Measurements from ENCODE around the gene TMEM181.
"Not testable (repeated sequence)": the region's sequence is repeated elsewhere in the genome, so short reads cannot be mapped to it uniquely, and the experiment has no call there.

Gene TMEM181

DNA sequence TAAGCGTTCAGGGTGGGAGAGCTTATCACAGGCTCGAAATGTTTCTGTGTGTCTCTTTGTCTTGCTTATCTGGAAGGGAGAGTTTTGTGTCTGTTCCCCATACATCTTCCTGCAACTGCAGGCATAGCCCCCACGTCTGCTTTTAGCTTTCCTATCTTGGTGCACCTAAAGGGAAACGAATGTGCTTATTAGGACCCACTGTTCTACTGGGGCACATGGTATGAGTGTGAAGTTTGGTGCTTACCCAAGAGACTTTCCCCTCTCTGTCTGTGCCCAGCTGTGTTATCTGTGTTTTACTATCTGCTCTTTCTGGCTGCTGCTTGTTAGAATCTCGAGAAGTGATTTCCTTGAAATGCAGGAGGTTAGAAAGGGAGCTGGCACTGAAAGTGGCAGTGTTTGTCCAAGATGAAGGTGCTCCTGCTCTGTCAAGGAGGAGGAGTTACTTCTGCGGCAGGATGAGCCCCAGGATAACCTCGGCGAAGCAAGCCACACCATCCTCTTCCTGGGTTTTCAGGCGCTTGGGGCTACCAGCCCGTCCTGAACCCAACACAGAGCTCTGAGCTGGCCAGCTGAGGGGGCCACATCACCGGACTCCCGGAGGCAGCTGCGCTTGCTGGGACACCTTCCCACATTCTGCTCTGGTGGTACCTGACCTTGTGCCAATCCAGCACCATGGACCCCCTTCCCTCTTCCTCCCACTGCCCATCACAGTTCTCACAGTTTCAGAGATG, 61.2 kb downstream of the TMEM181 start:
- DNase-seq (ENCODE audit: low read depth in 1 of 2, low spot score in 1 of 2) = no peak

DNA sequence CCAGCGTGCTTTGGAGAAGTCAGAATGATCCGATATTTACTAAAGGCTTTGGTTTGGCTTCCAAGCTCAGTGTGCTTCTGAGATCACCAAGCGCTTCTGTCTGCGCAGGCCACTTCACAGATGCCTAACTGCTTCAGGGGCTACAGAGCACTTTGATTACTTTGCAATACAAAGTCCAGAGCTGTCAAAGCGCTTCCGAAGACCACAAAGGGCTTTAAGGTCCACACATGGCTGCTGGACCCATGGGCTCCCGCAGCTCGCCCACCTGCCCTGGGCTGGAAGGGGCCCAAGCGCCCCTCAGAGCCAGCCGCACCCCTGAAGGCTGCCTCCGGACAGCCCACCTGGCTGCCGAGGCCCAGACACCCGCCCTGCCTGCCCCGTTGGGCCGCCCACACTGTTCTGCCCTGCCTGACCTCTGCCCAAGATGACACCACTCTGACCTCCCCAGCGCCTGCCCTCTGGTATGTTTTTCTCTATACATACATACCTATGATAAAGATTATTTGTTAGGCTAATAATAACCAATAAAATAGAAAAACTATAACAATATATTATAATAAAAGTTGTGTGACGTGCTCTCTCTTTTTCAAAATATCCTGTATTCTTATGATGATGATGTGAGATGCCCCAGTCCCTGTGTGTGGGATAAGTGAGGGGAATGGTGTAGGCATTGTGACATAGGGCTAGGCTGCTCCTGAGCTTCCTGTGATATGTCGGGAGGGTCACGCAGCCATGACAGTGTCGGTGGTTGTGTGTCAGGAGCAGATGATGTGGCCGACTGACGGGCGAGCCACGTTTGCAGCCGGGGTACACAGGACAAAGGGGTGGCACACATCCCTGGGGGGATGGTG, 62.0 kb downstream of the TMEM181 start:
- no peak for DNase-seq (ENCODE audit: low read depth in 1 of 2, low spot score in 1 of 2)

GRCh38 chr6:158622545-158623190, 62.8 kb downstream of the TMEM181 start:
- no peak for DNase-seq (ENCODE audit: low read depth in 1 of 2, low spot score in 1 of 2)

- no peak for DNase-seq (ENCODE audit: low read depth in 1 of 2, low spot score in 1 of 2)
Measured at GRCh38 chr6:158624684-158625682, 65.1 kb downstream of the TMEM181 start.

DNA sequence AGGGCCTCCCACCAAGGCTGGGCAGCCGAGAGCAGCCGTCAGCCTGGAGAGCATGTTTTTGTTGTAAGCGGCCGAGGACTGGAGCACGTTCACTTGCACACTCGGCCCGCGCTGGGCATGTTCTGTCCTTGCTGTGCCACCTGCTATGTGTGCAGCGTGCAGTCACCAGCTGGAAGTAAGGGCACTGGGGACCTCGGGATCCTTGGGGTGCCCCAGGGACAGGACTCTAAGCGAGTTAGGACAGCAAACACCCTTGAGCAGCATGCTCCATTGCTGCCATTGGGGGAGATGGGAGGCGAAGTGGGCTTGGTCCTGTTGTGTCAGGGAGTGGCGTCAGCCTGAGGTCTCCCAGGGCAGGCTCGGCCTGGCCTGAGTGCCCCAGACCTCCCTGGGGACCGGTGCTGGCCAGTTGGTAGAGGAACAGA, 66.0 kb downstream of the TMEM181 start:
- no peak for DNase-seq (ENCODE audit: low read depth in 1 of 2, low spot score in 1 of 2)

DNA sequence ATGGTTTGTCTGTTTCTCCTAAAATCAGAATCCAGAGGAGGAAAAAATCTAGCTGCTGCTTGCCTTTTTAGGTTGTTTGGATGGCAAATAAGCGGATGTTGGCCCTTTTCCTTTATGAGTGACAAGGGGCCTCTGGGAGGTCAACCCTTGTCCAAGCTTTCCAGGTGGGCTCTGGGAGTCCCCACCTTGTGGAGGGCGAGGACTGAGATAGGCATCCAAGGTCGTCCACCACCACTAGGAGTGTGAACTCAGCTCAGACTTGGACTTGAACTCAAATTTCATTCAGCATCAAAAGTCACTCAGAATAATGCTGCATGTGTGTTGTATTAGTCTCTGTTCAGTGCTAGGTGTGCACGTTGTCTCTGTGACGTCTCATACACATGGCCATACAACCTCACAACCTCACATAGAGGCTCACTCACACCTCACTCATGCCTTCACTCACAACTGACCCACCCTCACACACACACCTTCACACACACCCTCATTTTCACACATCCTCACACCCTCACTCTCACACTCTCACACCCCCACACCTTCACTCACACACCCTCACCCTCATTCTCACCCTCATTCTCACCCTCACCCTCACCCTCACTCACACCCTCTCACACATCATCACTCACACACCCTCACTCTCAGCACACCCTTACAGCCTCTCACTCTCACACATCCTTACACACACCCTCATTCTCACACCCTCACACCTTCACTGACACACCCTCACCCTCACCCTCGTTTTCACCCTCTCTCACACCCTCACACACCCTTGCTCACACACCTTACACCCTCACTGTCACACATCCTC, 66.7 kb downstream of the TMEM181 start:
- DNase-seq (ENCODE audit: low read depth in 1 of 2, low spot score in 1 of 2) = no peak

GRCh38 chr6:158627168-158627939, 67.5 kb downstream of the TMEM181 start:
- DNase-seq (ENCODE audit: low read depth in 1 of 2, low spot score in 1 of 2) = no peak

- DNase-seq (ENCODE audit: low read depth in 1 of 2, low spot score in 1 of 2) = no peak
Measured at GRCh38 chr6:158627940-158628211, 68.0 kb downstream of the TMEM181 start.

GRCh38 chr6:158628542-158628941, 68.7 kb downstream of the TMEM181 start:
- no peak for DNase-seq (ENCODE audit: low read depth in 1 of 2, low spot score in 1 of 2)

GRCh38 chr6:158629367-158630221, 69.7 kb downstream of the TMEM181 start:
- DNase-seq (ENCODE audit: low read depth in 1 of 2, low spot score in 1 of 2) = no peak

DNA sequence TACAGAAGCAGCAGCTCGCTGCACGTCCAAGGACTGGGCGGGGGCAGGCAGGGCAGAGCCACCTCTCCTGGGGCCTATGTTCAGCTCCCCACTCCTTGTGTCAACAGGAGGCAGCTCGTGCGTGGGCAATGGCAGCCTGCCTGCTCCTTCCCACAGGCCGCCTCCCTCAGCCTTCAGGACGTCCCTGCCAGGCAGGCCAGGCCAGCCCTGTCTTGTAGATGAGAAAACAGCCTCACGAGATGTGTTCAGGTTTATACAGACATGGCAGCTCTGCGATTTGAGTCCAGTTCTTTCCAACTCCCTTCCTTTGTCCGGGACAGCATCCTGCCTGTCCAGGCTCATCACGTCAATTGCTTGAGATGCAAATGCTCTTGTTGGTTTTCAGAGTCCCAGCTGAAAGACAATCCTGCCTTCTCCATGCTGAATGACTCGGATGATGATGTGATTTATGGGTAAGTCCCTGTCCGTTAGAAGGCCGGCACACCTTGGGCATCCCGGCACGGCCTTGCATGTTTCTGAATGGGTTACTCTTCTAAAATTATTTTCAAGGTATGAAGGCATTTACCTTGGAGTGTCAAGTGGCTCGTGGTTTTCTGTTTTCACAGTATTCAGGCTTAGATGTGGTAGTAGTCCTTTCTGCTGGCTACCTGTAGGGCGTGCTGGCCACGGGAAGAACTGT, 71.2 kb downstream of the TMEM181 start:
- no peak for DNase-seq (ENCODE audit: low read depth in 1 of 2, low spot score in 1 of 2)

DNA sequence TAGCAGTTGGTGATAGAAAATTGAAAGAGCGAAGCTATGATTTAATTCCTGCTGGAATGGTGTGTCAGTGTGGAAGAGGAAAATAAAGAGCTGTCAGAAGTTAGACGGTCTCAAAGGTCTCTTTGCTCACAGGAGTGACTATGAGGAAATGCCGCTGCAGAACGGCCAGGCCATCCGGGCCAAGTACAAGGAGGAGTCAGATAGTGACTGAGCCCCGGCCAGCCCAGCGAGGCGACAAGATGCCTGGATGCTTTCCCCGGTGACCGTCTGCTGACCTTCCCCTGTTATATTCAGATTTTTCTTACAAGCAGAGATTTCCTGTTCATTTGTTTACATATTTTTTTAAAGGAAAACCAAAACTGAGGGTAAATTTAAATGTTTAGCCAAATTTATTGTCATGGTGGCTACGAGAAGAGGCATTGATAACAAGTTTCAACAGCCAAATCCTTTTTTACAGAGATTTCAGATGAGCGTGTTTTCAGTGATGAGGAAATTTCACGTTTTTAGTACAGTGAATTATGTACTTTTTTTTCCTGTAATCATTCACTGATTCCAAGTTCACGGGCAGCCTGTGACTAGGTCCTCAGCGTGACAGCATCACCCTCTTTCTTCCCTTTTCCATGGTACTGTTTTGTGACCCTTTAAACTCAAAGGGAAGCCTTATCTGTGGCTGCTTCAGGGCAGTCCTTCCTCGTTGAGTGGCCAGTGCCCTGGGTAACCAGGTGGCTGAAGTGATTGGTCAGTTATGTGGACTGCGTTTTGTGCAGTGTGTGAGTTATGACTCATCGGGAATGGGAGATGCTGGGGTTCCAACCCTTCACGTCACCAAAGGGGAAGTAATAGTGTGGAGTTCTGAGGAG, 72.0 kb downstream of the TMEM181 start:
- DNase-seq (ENCODE audit: low read depth in 1 of 2, low spot score in 1 of 2) = no peak

DNA sequence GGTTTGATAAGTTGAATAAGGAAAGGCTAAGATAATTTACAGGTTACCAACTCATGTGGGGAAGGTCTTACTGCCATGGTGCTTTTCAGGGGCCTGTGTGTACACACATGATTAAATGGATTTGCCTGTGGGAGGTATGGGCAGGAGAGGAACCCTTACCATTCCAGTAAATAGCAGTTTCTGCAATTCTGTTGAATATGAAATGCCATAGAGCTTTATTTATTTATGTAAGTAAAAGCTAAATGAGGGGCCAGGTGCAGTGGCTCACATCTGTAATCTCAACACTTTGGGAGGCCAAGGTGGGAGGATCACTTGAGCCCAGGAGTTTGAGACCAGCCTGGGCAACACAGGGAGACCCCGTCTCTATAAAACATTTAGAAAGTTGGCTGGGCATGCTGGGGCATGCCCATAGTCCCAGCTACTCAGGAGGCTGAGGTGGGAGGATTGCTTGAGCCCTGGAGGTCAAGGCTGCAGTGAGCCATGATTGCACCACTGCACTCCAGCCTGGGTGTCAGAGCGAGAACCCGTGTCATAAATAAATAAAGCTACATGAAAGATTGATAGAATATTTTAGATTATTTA, 72.7 kb downstream of the TMEM181 start:
- not testable (repeated sequence) for DNase-seq (ENCODE audit: low read depth in 1 of 2, low spot score in 1 of 2)

- no peak for DNase-seq (ENCODE audit: low read depth in 1 of 2, low spot score in 1 of 2)
Measured at GRCh38 chr6:158633127-158633526, 73.2 kb downstream of the TMEM181 start.

DNA sequence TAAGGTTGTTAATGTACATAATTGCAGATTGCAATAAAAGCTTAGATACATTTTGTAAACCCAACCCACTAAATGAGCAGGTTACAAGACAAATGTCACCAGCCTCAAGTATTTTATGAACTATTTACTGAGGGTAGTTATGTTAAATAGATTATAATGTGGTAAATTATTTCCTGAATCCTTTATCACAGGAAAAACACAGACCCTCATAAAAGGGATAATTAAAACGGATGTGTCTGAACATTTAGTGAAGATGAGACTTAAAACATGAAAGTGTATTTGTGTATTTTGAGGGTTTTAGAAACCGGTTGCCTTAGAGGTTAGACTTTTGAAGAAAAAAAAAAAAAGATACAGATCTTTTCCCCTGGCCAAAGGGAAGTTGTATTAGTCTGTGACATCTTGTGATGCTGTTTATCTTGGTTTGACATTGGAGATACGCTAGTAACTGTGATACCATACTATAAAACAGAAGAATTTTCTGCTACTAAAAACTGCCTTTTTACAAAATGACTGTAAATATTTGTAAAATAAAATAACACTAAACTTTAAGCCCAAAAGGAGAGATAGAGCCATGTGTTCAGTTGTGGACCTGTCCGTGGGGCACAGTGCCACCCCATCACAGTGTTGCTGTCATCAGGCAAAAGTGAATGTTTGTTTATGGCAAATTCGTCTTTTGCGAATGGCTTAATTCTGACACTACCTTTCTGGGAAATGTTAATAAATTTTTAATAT, 75.0 kb downstream of the TMEM181 start:
- no peak for DNase-seq (ENCODE audit: low read depth in 1 of 2, low spot score in 1 of 2)

All from stimulated activated CD4-positive, alpha-beta T cell treated with anti-CD3 and anti-CD28 coated beads, Interleukin-15, amount 100 ng/mL, for 1 hour (primary cell).